BJ (cell line): Measurements from ENCODE around the gene SSH3. TPM values are rescaled to one million over a fixed set of nuclear protein-coding genes. Genes with fewer than 3 reads are reported as not detected.
A peak's percentile ranks its signal among the peaks of the same experiment; 100 is the strongest.

Source experiments
- CTCF ChIA-PET: fragments of 350-600 bp; formaldehyde crosslinking; extraction: SDS; loops from one replicate; lab custom pipeline; 2021; ENCODE audit warnings: antibody characterized with exemption, inconsistent platforms; lab: Yijun Ruan, JAX
- POLR2A ChIA-PET: fragments of 300-600 bp; sonication (Branson Sonifier 250); formaldehyde crosslinking; extraction: SDS; loops from one replicate; lab custom pipeline; 2021; ENCODE audit warnings: antibody characterized with exemption; lab: Charles Lee
- DNase-seq: peaks from one replicate; pipeline ENCODE4 v3.0.0-alpha.2; 2011; ENCODE audit warnings: low read depth
- H3K27me3 ChIP-seq: 2 replicates; pipeline ENCODE4 v1.6.0; 2011; ENCODE audit warnings: low read length; ENCODE audit not compliant: control insufficient read depth, insufficient read depth
- H3K36me3 ChIP-seq: 2 replicates; pipeline ENCODE4 v1.5.1; 2011; ENCODE audit warnings: low read length; ENCODE audit not compliant: control insufficient read depth, insufficient read depth
- H3K4me3 ChIP-seq: 2 replicates; pipeline ENCODE4 v1.5.1; 2011; ENCODE audit warnings: low read depth, mild to moderate bottlenecking, control low read depth, low read length
- CTCF ChIP-seq: IDR thresholded peaks from 2 replicates; pipeline ENCODE4 v1.5.1; 2011; ENCODE audit warnings: low read depth, mild to moderate bottlenecking, control low read depth, inconsistent platforms, low read length, moderate library complexity; ENCODE audit not compliant: insufficient read depth
- polyA plus RNA-seq: library from polyadenylated mRNA; depleted of rRNA; stranded (reverse); fragments of >200 nt; gene quantifications from 2 replicates; pipeline ENCODE4 v1.2.3, GENCODE V29; 2011

The SSH3 gene
- polyA plus RNA-seq, 1 experiment: 22.1 TPM

- H3K36me3 ChIP-seq: peaks cover 31% of the 10 kb centered on the region
- H3K27me3 ChIP-seq: no peaks in the 10 kb centered on the region
- no peak for DNase-seq
- CTCF ChIA-PET: interaction anchor here (0.6 to 2.3 kb wide), 10 partner anchors 8 to 221 kb away, joined by 3 to 6 read pairs (median 3); partner anchors contain the start of gene ANKRD13D
- POLR2A ChIA-PET: no interaction called here
- no peak overlapping the region for H3K4me3 ChIP-seq
- TF ChIP-seq CTCF: no peak
Observed at GRCh38 chr11:67301951-67302516, 1.3 kb upstream of the SSH3 start.

- Histone ChIP-seq H3K36me3 (peaks cover 32% of the 10 kb centered on the region), H3K27me3 (no peaks in the 10 kb centered on the region), H3K4me3 (peak overlapping the region; percentile 72)
- ChIA-PET POLR2A (interaction anchor here (1.4 kb wide), 1 partner anchor 13 kb away, joined by 4 read pairs; the partner anchor contains the start of gene ANKRD13D), CTCF (interaction anchor here (0.7 to 2.3 kb wide), 12 partner anchors 8 to 221 kb away, joined by 3 to 9 read pairs (median 4); partner anchors contain the start of gene ANKRD13D)
- DNase-seq: no peak
- TF ChIP-seq CTCF: no peak
Observed at GRCh38 chr11:67302571-67303131, 679 bp upstream of the SSH3 start.

DNA sequence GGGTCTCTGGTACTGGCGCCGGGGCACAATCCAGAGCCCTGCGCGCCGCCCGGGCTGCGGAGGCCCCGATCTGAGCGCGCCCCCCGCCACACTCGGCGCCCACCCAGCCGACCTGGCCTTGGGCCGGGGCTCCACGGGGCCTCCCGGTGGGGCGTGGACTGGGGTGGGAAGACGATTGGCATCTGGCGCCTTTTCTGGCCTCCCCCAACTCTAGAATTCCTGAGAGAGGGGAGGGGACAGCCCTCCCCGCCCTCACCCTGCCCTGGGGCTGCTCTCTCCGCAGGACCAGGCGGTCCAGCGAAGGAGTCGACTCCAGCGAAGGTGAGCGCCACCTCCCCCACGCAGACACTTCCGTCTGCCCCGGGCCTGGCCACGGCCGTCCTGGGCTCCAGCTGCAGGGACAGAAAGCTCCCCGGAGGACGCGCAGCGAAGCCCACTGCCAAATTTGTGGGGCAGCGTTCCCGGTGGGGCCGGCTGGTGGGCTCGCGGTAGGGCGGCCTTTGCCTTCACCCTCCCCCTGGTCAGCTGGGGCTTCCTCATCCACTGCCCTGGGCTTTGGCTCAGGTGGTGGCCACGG lies 593 bp downstream of the SSH3 start:
- CTCF ChIA-PET: interaction anchor here (0.8 to 2.3 kb wide), 10 partner anchors 14 to 223 kb away, joined by 3 to 9 read pairs (median 3); partner anchors contain the start of gene ANKRD13D
- TF ChIP-seq CTCF: no peak
- DNase-seq: no peak
- H3K36me3 ChIP-seq: peaks cover 33% of the 10 kb centered on the region
- H3K4me3 ChIP-seq: peak overlapping the region; percentile 72
- H3K27me3 ChIP-seq: no peaks in the 10 kb centered on the region
- POLR2A ChIA-PET: interaction anchor here (0.7 to 1.4 kb wide), 2 partner anchors 13 to 15 kb away, joined by 3 to 4 read pairs; partner anchors contain the start of gene ANKRD13D

- DNase-seq: no peak
- ChIA-PET CTCF (interaction anchor here (0.6 to 1.6 kb wide), 5 partner anchors 16 to 58 kb away, joined by 3 to 4 read pairs (median 3); no protein-coding TSS in a partner anchor), POLR2A (no interaction called here)
- Histone ChIP-seq H3K36me3 (peaks cover 33% of the 10 kb centered on the region), H3K27me3 (no peaks in the 10 kb centered on the region), H3K4me3 (peak overlapping the region; percentile 72)
- TF ChIP-seq CTCF: no peak
Observed at GRCh38 chr11:67304511-67305113, 1.3 kb downstream of the SSH3 start.
